ENCODE results near the gene TMEM184B. TPM values are rescaled to one million over a fixed set of nuclear protein-coding genes. Genes with fewer than 3 reads are reported as not detected.

The TMEM184B gene
- total and polyA plus RNA-seq, 2 donors (not counting 1 experiment from before 2014, with no cell fraction given): 9.9 to 24.7 TPM

DNA sequence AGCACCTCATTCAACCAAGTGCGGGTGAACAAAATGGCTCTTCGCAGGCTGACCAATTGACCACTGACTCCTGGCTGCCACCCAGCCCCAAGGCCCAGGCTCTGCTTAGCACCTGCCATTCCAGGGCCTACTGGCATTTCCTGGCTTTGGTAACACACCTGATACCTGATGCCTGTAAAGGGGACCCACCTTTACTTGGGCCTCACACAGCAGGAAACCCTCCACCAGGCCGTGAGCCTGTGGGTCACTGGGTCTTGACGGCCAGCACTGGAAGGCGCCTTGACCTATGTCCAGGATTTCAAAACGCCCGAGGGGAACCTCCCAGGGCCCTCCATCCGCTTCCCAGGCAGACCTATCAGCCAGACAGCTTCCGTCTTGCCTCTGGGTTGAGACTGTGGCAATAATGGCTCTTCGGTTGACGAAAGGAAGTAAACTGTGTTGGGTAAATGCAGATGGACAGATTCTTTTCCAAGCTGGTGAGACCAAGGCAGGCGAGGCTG is 16.8 kb upstream of the TMEM184B start:
- no peaks in the 10 kb centered on the region for H3K9me3 Mint-ChIP-seq (ENCODE audit: insufficient read depth)
- Histone ChIP-seq H3K9ac (ENCODE audit: low read length) (no peak overlapping the region), H3K27me3 (replicated peaks in 1 of 4; ENCODE audit: control extremely low read depth in 1 of 4, control insufficient read depth in 3 of 4, insufficient read depth in 4 of 4, low read length in 3 of 4) (no peaks in the 10 kb centered on the region), H3K4me2 (replicated peaks; ENCODE audit: low read depth, low read length, poor library complexity, severe bottlenecking) (no peak overlapping the region), H3K9me3 (ENCODE audit: control extremely low read depth in 1 of 3, control insufficient read depth in 2 of 3, insufficient read depth in 1 of 3, low read length in 2 of 3) (no peaks in the 10 kb centered on the region), H3K4me1 (ENCODE audit: control insufficient read depth in 2 of 2, insufficient read depth in 2 of 2, low read length in 2 of 2) (no peaks in the 10 kb centered on the region), H2AFZ (ENCODE audit: insufficient read depth, low read depth, low read length, poor library complexity, severe bottlenecking) (no peak overlapping the region), H3K79me2 (ENCODE audit: control insufficient read depth, insufficient read depth, low read length) (no peaks in the 10 kb centered on the region), H3K4me3 (ENCODE audit: control extremely low read depth in 1 of 5, extremely low read depth in 1 of 5, insufficient read depth in 1 of 5, low read depth in 2 of 5, low read length in 4 of 5) (no peak overlapping the region), H3K36me3 (replicated peaks in 1 of 2; ENCODE audit: control extremely low read depth in 1 of 2, control insufficient read depth in 1 of 2, extremely low read depth in 1 of 2, insufficient read depth in 2 of 2, low read length in 1 of 2) (peaks cover 0 to 16% of the 10 kb centered on the region in 2 experiments), H3K27ac (ENCODE audit: low read length in 2 of 2) (no peak overlapping the region), H4K20me1 (ENCODE audit: control insufficient read depth, insufficient read depth, low read length, poor library complexity, severe bottlenecking) (no peaks in the 10 kb centered on the region)
- no peak overlapping the region for H3K4me3 Mint-ChIP-seq
- WGBS (ENCODE audit: insufficient coverage): 98% methylated on average over 12 of the region's 12 CpGs
- intact Hi-C loops (cut with micrococcal nuclease): no loop called here
- H3K27ac Mint-ChIP-seq: no peak overlapping the region
- CTCF ChIA-PET: interaction anchor here (1.4 kb wide), 1 partner anchor 237 kb away, joined by 5 read pairs; no protein-coding TSS in a partner anchor
- no peaks in the 10 kb centered on the region for H3K27me3 Mint-ChIP-seq
- H3K4me1 Mint-ChIP-seq: no peaks in the 10 kb centered on the region
- POLR2A ChIA-PET: no interaction called here
- no peak for ATAC-seq (ENCODE audit: low read depth)
- no peak for DNase-seq
- TF ChIP-seq, protein P1, sequence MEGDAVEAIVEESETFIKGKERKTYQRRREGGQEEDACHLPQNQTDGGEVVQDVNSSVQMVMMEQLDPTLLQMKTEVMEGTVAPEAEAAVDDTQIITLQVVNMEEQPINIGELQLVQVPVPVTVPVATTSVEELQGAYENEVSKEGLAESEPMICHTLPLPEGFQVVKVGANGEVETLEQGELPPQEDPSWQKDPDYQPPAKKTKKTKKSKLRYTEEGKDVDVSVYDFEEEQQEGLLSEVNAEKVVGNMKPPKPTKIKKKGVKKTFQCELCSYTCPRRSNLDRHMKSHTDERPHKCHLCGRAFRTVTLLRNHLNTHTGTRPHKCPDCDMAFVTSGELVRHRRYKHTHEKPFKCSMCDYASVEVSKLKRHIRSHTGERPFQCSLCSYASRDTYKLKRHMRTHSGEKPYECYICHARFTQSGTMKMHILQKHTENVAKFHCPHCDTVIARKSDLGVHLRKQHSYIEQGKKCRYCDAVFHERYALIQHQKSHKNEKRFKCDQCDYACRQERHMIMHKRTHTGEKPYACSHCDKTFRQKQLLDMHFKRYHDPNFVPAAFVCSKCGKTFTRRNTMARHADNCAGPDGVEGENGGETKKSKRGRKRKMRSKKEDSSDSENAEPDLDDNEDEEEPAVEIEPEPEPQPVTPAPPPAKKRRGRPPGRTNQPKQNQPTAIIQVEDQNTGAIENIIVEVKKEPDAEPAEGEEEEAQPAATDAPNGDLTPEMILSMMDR (IDR thresholded peaks at IDR 0.05): no peak

DNA sequence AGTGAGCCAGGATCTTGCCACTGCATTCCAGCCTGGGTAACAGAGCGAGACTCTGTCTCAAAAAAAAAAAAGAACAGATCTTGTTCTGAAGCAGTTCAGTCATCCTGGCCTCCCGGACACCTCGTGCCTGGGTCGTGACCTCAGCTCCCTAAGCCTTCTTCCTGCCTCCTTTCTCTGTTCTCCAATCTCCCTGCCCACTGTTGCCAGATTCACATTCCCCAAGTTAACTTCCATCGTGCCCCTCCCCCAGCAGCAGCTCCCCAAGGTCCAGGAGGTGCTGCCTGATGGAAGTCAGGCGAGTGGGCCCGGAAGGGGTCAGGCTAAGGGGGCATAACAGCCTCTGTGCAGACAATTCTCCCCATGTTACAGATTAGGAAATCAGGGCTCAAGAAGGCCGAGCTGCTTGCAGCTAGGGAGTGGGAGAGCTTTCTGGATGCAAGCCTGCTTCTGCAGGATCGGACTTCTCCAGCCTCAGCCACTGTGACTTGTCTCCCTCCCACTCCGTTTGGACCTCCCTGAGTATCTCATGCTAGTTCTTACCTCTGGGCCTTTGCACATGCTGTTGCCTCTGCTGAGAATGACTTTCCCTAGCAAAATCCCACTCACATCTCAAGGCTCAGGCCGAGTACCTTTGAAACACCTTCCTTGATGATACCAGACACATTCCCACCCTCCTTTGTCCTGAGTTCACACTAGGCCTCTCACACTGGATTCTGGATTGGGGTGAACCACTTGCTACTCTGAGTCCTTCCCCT is 14.3 kb upstream of the TMEM184B start:
- Histone ChIP-seq H3K4me1 (ENCODE audit: control insufficient read depth in 2 of 2, insufficient read depth in 2 of 2, low read length in 2 of 2) (no peaks in the 10 kb centered on the region), H3K4me3 (ENCODE audit: control extremely low read depth in 1 of 5, extremely low read depth in 1 of 5, insufficient read depth in 1 of 5, low read depth in 2 of 5, low read length in 4 of 5) (no peak overlapping the region), H3K9ac (ENCODE audit: low read length) (no peak overlapping the region), H2AFZ (ENCODE audit: insufficient read depth, low read depth, low read length, poor library complexity, severe bottlenecking) (no peak overlapping the region), H3K27ac (ENCODE audit: low read length in 2 of 2) (no peak overlapping the region), H3K36me3 (replicated peaks in 1 of 2; ENCODE audit: control extremely low read depth in 1 of 2, control insufficient read depth in 1 of 2, extremely low read depth in 1 of 2, insufficient read depth in 2 of 2, low read length in 1 of 2) (no peaks in the 10 kb centered on the region), H3K4me2 (replicated peaks; ENCODE audit: low read depth, low read length, poor library complexity, severe bottlenecking) (no peak overlapping the region), H3K9me3 (ENCODE audit: control extremely low read depth in 1 of 3, control insufficient read depth in 2 of 3, insufficient read depth in 1 of 3, low read length in 2 of 3) (no peaks in the 10 kb centered on the region), H3K79me2 (ENCODE audit: control insufficient read depth, insufficient read depth, low read length) (no peaks in the 10 kb centered on the region), H3K27me3 (replicated peaks in 1 of 4; ENCODE audit: control extremely low read depth in 1 of 4, control insufficient read depth in 3 of 4, insufficient read depth in 4 of 4, low read length in 3 of 4) (no peaks in the 10 kb centered on the region), H4K20me1 (ENCODE audit: control insufficient read depth, insufficient read depth, low read length, poor library complexity, severe bottlenecking) (no peaks in the 10 kb centered on the region)
- ChIA-PET CTCF (no interaction called here), POLR2A (no interaction called here)
- DNase-seq (no peak), ATAC-seq (ENCODE audit: low read depth) (no peak)
- TF ChIP-seq, protein P1 (IDR thresholded peaks at IDR 0.05): no peak
- TF ChIP-seq EZH2 (IDR thresholded peaks at IDR 0.05; ENCODE audit: borderline replicate concordance, insufficient read depth, low read depth, low read length, poor library complexity, severe bottlenecking): no peak
- no peak overlapping the region for H3K27ac Mint-ChIP-seq
- WGBS (ENCODE audit: insufficient coverage): 90% methylated on average over 9 of the region's 11 CpGs
- H3K4me3 Mint-ChIP-seq: no peak overlapping the region
- H3K27me3 Mint-ChIP-seq: no peaks in the 10 kb centered on the region
- no peaks in the 10 kb centered on the region for H3K9me3 Mint-ChIP-seq (ENCODE audit: insufficient read depth)
- H3K4me1 Mint-ChIP-seq: no peaks in the 10 kb centered on the region
- intact Hi-C loops (cut with micrococcal nuclease): no loop called here
